GM21619 (cell line): ENCODE measurements around the gene TOM1.
A peak's percentile ranks its signal among the peaks of the same experiment; 100 is the strongest.

Source experiments
- ATAC-seq: cut with Tn5 transposase; IDR thresholded peaks from one replicate; pipeline ENCODE4 v1.9.1; 2021; ENCODE audit not compliant: unreplicated experiment

TOM1 gene

GRCh38 chr22:35367331-35367886 lies 67.7 kb downstream of the TOM1 start:
- no peak for ATAC-seq

GRCh38 chr22:35368386-35368785 lies 68.7 kb downstream of the TOM1 start:
- ATAC-seq = no peak

DNA sequence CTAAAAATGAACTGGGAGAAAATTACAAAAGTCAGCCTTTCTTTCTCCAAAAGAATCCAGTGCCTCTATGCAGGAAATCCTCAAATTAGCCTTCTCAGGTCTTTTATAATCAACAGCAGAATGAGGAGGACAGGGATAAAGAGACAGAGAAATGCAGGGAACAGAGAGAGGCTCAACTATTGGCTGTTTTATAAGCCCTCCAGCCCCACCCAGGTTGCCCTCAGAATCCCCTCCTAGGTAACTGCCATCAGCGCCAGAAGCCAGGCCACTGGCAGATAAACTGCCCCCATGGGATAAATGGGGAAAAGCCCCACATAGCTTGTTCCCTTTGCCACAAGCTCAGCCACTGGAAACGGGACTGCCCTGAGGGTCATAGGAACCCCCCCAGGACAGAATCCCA lies 70.3 kb downstream of the TOM1 start:
- no peak for ATAC-seq

DNA sequence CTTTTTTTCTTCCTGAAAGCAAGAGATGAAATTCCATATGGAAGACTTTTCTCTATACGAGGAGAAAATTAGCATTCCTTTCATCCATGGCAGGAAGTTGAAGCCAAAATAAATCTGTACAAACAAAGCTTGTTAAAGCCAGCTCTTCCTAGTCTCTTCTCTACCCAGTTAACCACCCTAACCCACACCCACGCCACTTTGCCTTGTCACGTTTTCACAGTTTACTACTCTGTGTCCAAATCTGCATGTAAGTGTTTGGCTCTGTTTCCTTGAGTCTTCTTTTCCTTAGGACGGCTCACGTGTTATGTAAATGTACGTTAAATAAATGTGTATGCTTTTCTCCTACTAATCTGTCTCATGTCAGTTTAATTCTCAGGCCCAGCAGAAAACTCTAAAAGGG lies 74.1 kb downstream of the TOM1 start:
- no peak for ATAC-seq

DNA sequence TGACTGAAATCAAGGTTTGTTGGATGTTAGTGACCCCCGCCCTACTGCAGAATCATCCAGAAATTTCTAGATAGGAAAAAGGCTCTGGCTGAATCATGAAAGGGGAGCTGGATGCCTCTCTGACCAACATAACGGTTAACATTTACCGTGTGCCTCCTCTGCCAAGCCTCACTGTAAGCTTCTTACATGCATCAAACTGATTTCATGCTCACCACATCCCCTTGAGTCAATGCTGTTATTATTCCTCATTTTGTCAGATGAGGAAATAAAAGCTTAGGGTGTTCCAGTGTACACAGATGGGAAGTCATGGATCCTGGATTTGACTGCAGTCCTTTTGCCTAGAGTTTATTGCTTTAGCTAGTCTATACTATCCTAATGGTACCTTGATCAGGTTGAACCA lies 75.3 kb downstream of the TOM1 start:
- no peak for ATAC-seq

- ATAC-seq = no peak
Measured at GRCh38 chr22:35375526-35375925, 75.8 kb downstream of the TOM1 start.

DNA sequence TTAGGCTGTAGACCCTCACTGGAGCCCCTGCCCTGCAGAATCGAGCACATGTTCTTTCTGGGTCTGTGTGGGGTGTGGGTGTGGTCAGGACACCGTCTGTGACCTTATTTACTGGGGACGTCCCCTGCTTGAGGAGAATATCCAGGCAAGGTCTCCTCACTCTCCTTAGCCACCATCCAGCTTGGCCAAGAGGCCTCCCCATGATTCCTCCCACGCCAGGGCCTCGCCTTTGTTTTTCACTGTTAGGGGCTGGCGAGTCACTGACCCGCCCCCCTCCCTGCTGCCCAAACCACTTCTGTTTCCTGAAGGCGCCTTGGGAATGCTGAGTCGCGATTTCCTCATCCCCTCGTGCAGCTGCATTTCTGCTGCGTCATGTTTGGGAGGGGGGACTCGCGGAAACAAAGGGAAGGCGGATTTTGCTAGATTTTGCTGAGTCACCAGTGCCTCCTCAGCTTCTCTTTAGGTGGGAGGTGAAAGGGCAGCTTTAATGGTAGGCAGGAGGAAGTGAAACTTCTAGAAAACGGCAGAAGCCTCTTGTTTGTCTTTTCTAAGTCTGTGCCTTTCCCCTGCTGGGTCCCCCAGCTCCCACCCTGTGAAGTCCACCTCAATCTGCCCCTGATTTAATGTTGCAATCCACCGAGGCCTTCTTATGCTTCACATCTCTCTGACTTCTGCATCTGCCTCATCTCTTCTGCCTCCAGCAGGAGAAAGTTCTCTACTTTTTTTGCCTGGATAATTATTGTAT lies 77.2 kb downstream of the TOM1 start:
- ATAC-seq = peak; percentile 50

DNA sequence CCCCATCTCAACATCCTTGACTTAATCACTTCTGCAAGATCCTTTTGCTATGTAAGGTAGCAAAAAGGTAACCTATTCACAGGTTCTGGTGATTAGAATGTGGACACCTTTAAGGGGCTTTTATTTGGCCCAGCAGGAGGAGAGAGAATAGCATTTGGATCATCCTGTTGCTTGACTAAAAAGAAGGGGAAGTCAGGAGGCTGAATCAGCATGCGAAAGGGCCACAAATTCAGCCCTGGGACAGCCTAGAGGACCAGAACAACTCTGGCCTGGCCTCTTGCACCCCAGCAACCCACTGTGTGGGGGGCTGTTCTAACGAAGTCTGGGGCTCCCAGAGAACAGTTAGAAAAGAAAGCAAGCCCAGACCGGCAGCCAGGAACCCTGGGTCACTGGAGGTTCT lies 78.0 kb downstream of the TOM1 start:
- no peak for ATAC-seq

GRCh38 chr22:35378621-35379020 lies 78.9 kb downstream of the TOM1 start:
- no peak for ATAC-seq

GRCh38 chr22:35379146-35379993 lies 79.7 kb downstream of the TOM1 start:
- no peak for ATAC-seq

GRCh38 chr22:35380013-35380412 lies 80.3 kb downstream of the TOM1 start:
- ATAC-seq = no peak

DNA sequence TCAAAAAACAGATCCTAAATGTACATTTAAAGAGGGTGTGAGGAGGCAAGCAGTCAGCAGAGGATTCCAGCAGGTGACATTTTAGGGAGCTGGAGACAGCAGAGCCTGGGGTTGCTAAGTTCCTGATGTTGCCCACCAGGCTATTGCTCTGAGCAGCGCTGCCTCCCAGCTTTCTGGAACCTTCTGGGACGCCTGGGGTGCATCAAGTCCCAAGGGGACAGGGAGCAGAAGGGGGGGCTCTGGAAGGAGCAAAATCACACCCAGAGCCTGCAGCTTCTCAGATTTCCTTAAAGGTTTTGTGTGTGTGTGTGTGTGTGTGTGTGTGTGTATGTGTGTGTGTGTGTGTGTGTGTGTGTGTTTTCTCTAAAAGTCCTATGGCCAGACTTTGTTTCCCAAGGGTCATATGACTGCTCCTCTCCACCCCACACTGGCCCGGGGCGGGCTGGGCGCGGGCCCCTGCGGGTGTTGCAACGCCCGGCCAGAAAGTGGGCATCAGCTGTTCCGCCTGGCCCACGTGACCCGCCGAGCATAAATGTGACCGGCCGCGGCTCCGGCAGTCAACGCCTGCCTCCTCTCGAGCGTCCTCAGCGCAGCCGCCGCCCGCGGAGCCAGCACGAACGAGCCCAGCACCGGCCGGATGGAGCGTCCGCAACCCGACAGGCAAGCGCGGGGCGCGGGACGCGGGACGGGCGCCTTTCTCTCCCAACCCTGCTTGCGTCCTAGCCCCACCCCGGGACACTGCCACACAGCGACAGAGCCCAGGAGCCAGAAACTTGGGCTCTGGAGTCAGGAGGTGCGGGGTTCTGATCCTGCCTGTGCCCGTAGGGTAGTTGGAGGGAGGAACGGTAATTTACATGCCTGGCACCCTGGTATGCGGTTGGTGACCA lies 81.1 kb downstream of the TOM1 start, which contains the start of gene HMOX1:
Gene HMOX1 (plus strand): TSS at position 560 of the 887 bp plus-strand sequence. CDS start 78 bp downstream, at position 638.
- ATAC-seq = peak; percentile 60

- no peak for ATAC-seq
Measured at GRCh38 chr22:35381424-35382009, 81.8 kb downstream of the TOM1 start.

GRCh38 chr22:35383679-35384071 lies 84.0 kb downstream of the TOM1 start:
- no peak for ATAC-seq

- ATAC-seq = no peak
Measured at GRCh38 chr22:35384527-35384926, 84.8 kb downstream of the TOM1 start.

GRCh38 chr22:35384975-35385588 lies 85.4 kb downstream of the TOM1 start:
- no peak for ATAC-seq

GRCh38 chr22:35386670-35387288 lies 87.1 kb downstream of the TOM1 start:
- no peak for ATAC-seq

GRCh38 chr22:35390933-35391332 lies 91.2 kb downstream of the TOM1 start:
- ATAC-seq = no peak

DNA sequence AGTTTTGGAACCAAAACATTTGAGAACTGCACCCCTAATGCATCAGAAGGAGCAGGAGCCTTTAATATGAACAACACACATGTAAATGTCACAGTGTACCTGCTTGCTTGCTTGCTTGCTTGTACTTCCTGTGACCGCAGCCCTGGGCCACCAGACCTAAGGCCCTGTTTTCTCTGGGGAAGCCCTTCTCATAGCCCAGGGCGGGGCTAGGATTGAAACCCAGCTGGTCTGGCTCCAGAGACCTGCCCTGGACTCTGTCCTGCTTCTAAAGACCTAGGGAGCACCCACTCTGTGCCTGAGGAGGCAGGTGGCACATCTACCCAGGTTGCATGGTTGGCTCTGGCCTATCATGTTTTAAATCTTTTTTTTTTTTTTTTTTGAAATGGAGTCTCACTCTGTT lies 92.7 kb downstream of the TOM1 start:
- ATAC-seq = no peak
